HG03469 (cell line): Measurements from ENCODE around the gene KRT4.
"Not testable (repeated sequence)": the region's sequence is repeated elsewhere in the genome, so short reads cannot be mapped to it uniquely, and the experiment has no call there.

Source experiments
- ATAC-seq: cut with Tn5 transposase; IDR thresholded peaks from one replicate; pipeline ENCODE4 v1.9.1; 2021; ENCODE audit warnings: mild to moderate bottlenecking, moderate library complexity, moderate number of reproducible peaks; ENCODE audit not compliant: unreplicated experiment

Gene KRT4

GRCh38 chr12:52813885-52814709, at the start of gene KRT4:
Gene KRT4 (minus strand): TSS chr12:52814116. CDS start chr12:52814058, 58 bp downstream.
- ATAC-seq: no peak

GRCh38 chr12:52862023-52862422, 48.1 kb upstream of the KRT4 start:
- no peak for ATAC-seq

- no peak for ATAC-seq
Observed at GRCh38 chr12:52861511-52861910, 47.6 kb upstream of the KRT4 start.

GRCh38 chr12:52860102-52860823, 46.3 kb upstream of the KRT4 start:
- ATAC-seq: no peak

GRCh38 chr12:52857500-52857899, 43.6 kb upstream of the KRT4 start:
- ATAC-seq: no peak

GRCh38 chr12:52856787-52857186, 42.9 kb upstream of the KRT4 start:
- no peak for ATAC-seq

GRCh38 chr12:52856077-52856476, 42.2 kb upstream of the KRT4 start:
- not testable (repeated sequence) for ATAC-seq

- no peak for ATAC-seq
Observed at GRCh38 chr12:52851787-52852186, 37.9 kb upstream of the KRT4 start.

- ATAC-seq: no peak
Observed at GRCh38 chr12:52850681-52851080, 36.8 kb upstream of the KRT4 start.

GRCh38 chr12:52849511-52849910, 35.6 kb upstream of the KRT4 start:
- ATAC-seq: no peak

- no peak for ATAC-seq
Observed at GRCh38 chr12:52848661-52849255, 34.8 kb upstream of the KRT4 start, which contains the start of gene KRT78. Gene KRT78 (minus strand): TSS chr12:52848994. CDS start chr12:52848930, 64 bp downstream.

GRCh38 chr12:52847335-52848102, 33.6 kb upstream of the KRT4 start:
- ATAC-seq: no peak

GRCh38 chr12:52846356-52846970, 32.5 kb upstream of the KRT4 start:
- no peak for ATAC-seq

GRCh38 chr12:52845946-52846345, 32.0 kb upstream of the KRT4 start:
- no peak for ATAC-seq

GRCh38 chr12:52844386-52844785, 30.5 kb upstream of the KRT4 start:
- no peak for ATAC-seq

GRCh38 chr12:52839436-52840105, 25.7 kb upstream of the KRT4 start:
- no peak for ATAC-seq

- no peak for ATAC-seq
Observed at GRCh38 chr12:52838609-52839435, 24.9 kb upstream of the KRT4 start.

- no peak for ATAC-seq
Observed at GRCh38 chr12:52837781-52838608, 24.1 kb upstream of the KRT4 start.
